Suprapubic skin (tissue), 3 donors: ENCODE measurements around the gene GRM5.

Experiments used
- CTCF ChIP-seq, 2 donors: fragments of 200-600 bp in 1 of 2; fragments of 450-650 bp in 1 of 2; sonication (generic) in 1 of 2; IDR thresholded peaks; one replicate each; pipeline ENCODE4 v1.5.1; 2016 to 2019; ENCODE audit warnings: antibody characterized with exemption in 2 of 2, mild to moderate bottlenecking in 1 of 2, moderate library complexity in 1 of 2
- POLR2AphosphoS5 ChIP-seq, 3 donors: sonication (generic); formaldehyde crosslinking; IDR thresholded peaks; one replicate each; pipeline ENCODE4 v1.6.1; 2017; ENCODE audit warnings: antibody characterized with exemption in 3 of 3

GRCh38 chr11:88533001-88533400 lies 532.8 kb downstream of the GRM5 start:
- TF ChIP-seq CTCF (IDR thresholded peaks at IDR 0.05) (no peak), POLR2AphosphoS5 (IDR thresholded peaks at IDR 0.05) (no peak)
